Caco-2 (cell line): Measurements from ENCODE around the gene SORL1. TPM values are rescaled to one million over a fixed set of nuclear protein-coding genes. Genes with fewer than 3 reads are reported as not detected.

ENCODE experiments used
- BruUV-seq: library from RNA; stranded (reverse); fragments of 400-500 nt; replicated peaks from 2 replicates; lab custom pipeline; 2021; lab: Mats Ljungman, UMichigan
- CTCF ChIA-PET: fragments of 300-600 bp; sonication (Branson Sonifier 250); formaldehyde crosslinking; loops from one replicate; lab custom pipeline; 2022; ENCODE audit warnings: antibody characterized with exemption; lab: Charles Lee
- POLR2A ChIA-PET: fragments of 300-600 bp; sonication (Branson Sonifier 250); formaldehyde crosslinking; loops from one replicate; lab custom pipeline; 2022; ENCODE audit warnings: antibody characterized with exemption; lab: Charles Lee
- DNase-seq, 2 experiments: peaks; one replicate each; pipeline versions ENCODE4 v3.0.0 to v3.0.0-alpha.2; 2020 to 2022
- H3K27me3 ChIP-seq: replicated peaks from 2 replicates; pipeline ENCODE4 v1.6.0; 2011; ENCODE audit warnings: low read length; ENCODE audit not compliant: control insufficient read depth, insufficient read depth
- H3K36me3 ChIP-seq: 2 replicates; pipeline ENCODE4 v1.5.1; 2011; ENCODE audit warnings: low read length; ENCODE audit not compliant: control insufficient read depth, insufficient read depth
- H3K4me1 ChIP-seq: fragments of 250-450 bp; sonication (Bioruptor Pico); 2 replicates; pipeline ENCODE4 v1.5.1; 2020; ENCODE audit warnings: mild to moderate bottlenecking
- H3K4me3 ChIP-seq: 2 replicates; pipeline ENCODE4 v1.5.1; 2011; ENCODE audit warnings: low read depth, mild to moderate bottlenecking, control low read depth, low read length
- H3K9me3 ChIP-seq: fragments of 250-450 bp; sonication (Bioruptor Pico); 2 replicates; pipeline ENCODE4 v1.5.1; 2020; ENCODE audit warnings: mild to moderate bottlenecking, moderate library complexity
- H3K27ac Mint-ChIP-seq: one replicate; pipeline ENCODE4 v1.8.0; 2022; ENCODE audit warnings: mixed read lengths; ENCODE audit not compliant: unreplicated experiment
- H3K27me3 Mint-ChIP-seq: one replicate; pipeline ENCODE4 v1.8.0; 2022; ENCODE audit warnings: mixed read lengths; ENCODE audit not compliant: insufficient read depth, unreplicated experiment
- H3K36me3 Mint-ChIP-seq: one replicate; pipeline ENCODE4 v1.8.0; 2022; ENCODE audit warnings: mild to moderate bottlenecking, mixed read lengths; ENCODE audit not compliant: insufficient read depth, unreplicated experiment
- H3K4me1 Mint-ChIP-seq: one replicate; pipeline ENCODE4 v1.8.0; 2022; ENCODE audit warnings: low read depth, mixed read lengths; ENCODE audit not compliant: unreplicated experiment
- H3K4me3 Mint-ChIP-seq: one replicate; pipeline ENCODE4 v1.8.0; 2022; ENCODE audit warnings: mild to moderate bottlenecking, moderate library complexity, mixed read lengths; ENCODE audit not compliant: unreplicated experiment
- H3K9me3 Mint-ChIP-seq: one replicate; pipeline ENCODE4 v1.8.0; 2022; ENCODE audit warnings: mixed read lengths; ENCODE audit not compliant: unreplicated experiment
- intact Hi-C: fragments of 100-400 bp; cut with micrococcal nuclease; formaldehyde crosslinking; loops from one replicate; pipeline ENCODE4 v1.10.0; 2022; ENCODE audit not compliant: unreplicated experiment
- total RNA-seq: library from RNA; stranded (reverse); gene quantifications from 2 replicates; pipeline ENCODE4 v1.2.3, GENCODE V29; 2022
- TF ChIP-seq, protein P1 (sequence below), 2 experiments: fragments of 200-600 bp in 1 of 2; IDR thresholded peaks; 1 replicate in 1 of 2; 2 replicates in 1 of 2; pipeline versions ENCODE4 v1.5.1 to v1.8.0; 2011 to 2022; ENCODE audit warnings: antibody characterized with exemption in 1 of 2, control low read depth in 1 of 2, inconsistent platforms in 1 of 2, low read depth in 1 of 2, low read length in 1 of 2, mild to moderate bottlenecking in 1 of 2, moderate library complexity in 1 of 2; ENCODE audit not compliant: insufficient read depth in 1 of 2, severe bottlenecking in 1 of 2, unreplicated experiment in 1 of 2

The SORL1 gene
- total RNA-seq, 1 experiment from 2014 or later: 26.3 TPM

DNA sequence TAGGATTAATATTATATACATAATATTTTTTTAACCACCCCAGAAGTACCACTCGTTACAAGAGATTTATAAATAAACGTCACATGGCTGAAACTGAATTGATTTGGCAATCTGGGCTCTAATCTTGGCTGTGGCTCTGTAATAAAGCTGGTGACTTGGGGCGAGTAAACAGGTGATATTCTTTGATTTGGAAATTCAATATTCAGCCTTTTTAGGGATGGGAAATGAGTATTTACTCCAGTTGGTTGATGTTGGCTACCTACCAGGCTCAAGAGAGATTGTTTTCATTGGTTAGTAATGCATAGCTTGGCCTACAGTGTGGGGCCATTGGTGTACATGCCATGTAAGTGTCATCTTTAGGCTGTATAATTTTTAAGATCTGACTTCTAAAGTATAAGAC is 118.3 kb downstream of the SORL1 start:
- CTCF ChIA-PET: no interaction called here
- Histone ChIP-seq H3K4me3 (no peak overlapping the region), H3K4me1 (no peaks in the 10 kb centered on the region), H3K36me3 (peaks cover 3% of the 10 kb centered on the region), H3K9me3 (0 out of 2 replicates have a peak, but pooled peaks cover 3% of the 10 kb centered on the region), H3K27me3 (no peaks in the 10 kb centered on the region)
- H3K27ac Mint-ChIP-seq: no peak overlapping the region
- POLR2A ChIA-PET: no interaction called here
- DNase-seq: no peak
- BruUV-seq: no TSS peak
- TF ChIP-seq, protein P1, sequence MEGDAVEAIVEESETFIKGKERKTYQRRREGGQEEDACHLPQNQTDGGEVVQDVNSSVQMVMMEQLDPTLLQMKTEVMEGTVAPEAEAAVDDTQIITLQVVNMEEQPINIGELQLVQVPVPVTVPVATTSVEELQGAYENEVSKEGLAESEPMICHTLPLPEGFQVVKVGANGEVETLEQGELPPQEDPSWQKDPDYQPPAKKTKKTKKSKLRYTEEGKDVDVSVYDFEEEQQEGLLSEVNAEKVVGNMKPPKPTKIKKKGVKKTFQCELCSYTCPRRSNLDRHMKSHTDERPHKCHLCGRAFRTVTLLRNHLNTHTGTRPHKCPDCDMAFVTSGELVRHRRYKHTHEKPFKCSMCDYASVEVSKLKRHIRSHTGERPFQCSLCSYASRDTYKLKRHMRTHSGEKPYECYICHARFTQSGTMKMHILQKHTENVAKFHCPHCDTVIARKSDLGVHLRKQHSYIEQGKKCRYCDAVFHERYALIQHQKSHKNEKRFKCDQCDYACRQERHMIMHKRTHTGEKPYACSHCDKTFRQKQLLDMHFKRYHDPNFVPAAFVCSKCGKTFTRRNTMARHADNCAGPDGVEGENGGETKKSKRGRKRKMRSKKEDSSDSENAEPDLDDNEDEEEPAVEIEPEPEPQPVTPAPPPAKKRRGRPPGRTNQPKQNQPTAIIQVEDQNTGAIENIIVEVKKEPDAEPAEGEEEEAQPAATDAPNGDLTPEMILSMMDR (IDR thresholded peaks at IDR 0.05; ENCODE audit: insufficient read depth in 1 of 2, low read depth in 1 of 2, low read length in 1 of 2, severe bottlenecking in 1 of 2, unreplicated experiment in 1 of 2): no peak
- no peaks in the 10 kb centered on the region for H3K9me3 Mint-ChIP-seq
- H3K4me1 Mint-ChIP-seq: no peaks in the 10 kb centered on the region
- peaks cover 25% of the 10 kb centered on the region for H3K36me3 Mint-ChIP-seq
- intact Hi-C loops: no loop called here
- H3K27me3 Mint-ChIP-seq: no peaks in the 10 kb centered on the region
- H3K4me3 Mint-ChIP-seq: no peak overlapping the region

DNA sequence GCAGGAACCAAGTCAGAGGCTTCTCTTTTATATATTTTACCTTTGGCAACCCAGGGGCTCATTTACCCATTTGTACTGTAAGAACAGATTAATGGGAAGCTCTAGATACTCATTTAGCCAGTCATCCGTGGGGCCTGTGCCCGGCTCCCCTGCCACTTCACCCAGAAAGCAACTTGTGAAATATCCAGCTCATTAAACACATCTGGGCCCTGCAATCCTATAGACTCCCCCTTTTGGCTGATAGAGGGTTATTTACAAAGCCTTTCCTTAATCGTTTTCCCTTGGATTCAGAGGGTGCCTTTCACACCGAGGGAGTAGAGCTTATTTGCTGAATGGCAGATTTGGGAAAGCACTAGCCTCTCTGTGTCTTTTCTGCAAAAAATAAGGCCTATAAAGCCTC is 119.4 kb downstream of the SORL1 start:
- TF ChIP-seq, protein P1 (IDR thresholded peaks at IDR 0.05; ENCODE audit: insufficient read depth in 1 of 2, low read depth in 1 of 2, low read length in 1 of 2, severe bottlenecking in 1 of 2, unreplicated experiment in 1 of 2): no peak
- CTCF ChIA-PET: no interaction called here
- no peaks in the 10 kb centered on the region for H3K9me3 Mint-ChIP-seq

DNA sequence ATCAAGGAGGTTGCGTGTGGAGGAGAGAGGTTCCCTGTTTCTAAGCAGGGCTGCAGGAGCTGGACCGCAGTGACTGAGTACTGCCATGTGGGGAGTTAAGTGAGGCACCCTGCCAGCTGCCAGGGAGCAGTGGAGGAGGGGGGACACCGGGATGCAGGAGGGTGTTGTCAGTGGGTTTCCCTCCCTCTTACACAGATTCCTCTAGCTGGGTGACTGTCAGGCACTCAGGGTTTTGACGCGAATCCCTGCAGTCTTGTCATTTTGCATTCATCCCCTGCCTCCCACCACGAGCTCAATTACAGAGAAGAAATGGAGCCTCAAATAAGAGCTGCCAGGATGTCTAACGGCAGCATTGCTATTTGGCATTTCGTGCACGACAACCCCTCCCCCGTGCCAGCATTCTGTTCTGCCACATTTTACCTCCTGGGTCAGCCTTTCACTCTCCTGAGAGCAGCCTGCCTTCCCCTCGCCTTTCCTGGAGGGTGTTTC is 120.5 kb downstream of the SORL1 start:
- ChIA-PET CTCF (no interaction called here), POLR2A (no interaction called here)
- Mint-ChIP-seq H3K27me3 (no peaks in the 10 kb centered on the region), H3K9me3 (no peaks in the 10 kb centered on the region), H3K36me3 (peaks cover 14% of the 10 kb centered on the region), H3K4me1 (no peaks in the 10 kb centered on the region), H3K4me3 (no peak overlapping the region), H3K27ac (no peak overlapping the region)
- Histone ChIP-seq H3K36me3 (peaks cover 5% of the 10 kb centered on the region), H3K27me3 (no peaks in the 10 kb centered on the region), H3K9me3 (0 out of 2 replicates have a peak, but pooled peaks cover 3% of the 10 kb centered on the region), H3K4me1 (no peaks in the 10 kb centered on the region), H3K4me3 (no peak overlapping the region)
- intact Hi-C loops: no loop called here
- no peak for DNase-seq
- BruUV-seq: no TSS peak
- TF ChIP-seq, protein P1 (IDR thresholded peaks at IDR 0.05; ENCODE audit: insufficient read depth in 1 of 2, low read depth in 1 of 2, low read length in 1 of 2, severe bottlenecking in 1 of 2, unreplicated experiment in 1 of 2): no peak

More for the DNA sequence above, 119.4 kb downstream of the SORL1 start:
- Histone ChIP-seq H3K9me3 (0 out of 2 replicates have a peak, but pooled peaks cover 3% of the 10 kb centered on the region), H3K4me1 (no peaks in the 10 kb centered on the region), H3K4me3 (no peak overlapping the region), H3K27me3 (no peaks in the 10 kb centered on the region), H3K36me3 (peaks cover 5% of the 10 kb centered on the region)
- POLR2A ChIA-PET: no interaction called here
- no peak overlapping the region for H3K27ac Mint-ChIP-seq
- H3K36me3 Mint-ChIP-seq: peaks cover 25% of the 10 kb centered on the region
- no peaks in the 10 kb centered on the region for H3K27me3 Mint-ChIP-seq
- intact Hi-C loops: no loop called here
- no TSS peak for BruUV-seq
- H3K4me1 Mint-ChIP-seq: no peaks in the 10 kb centered on the region
- no peak overlapping the region for H3K4me3 Mint-ChIP-seq
- DNase-seq: no peak
